ENCODE results near the gene HINFP. TPM values are rescaled to one million over a fixed set of nuclear protein-coding genes. Genes with fewer than 3 reads are reported as not detected.

The HINFP gene
- total and polyA plus RNA-seq, 5 experiments from 2014 or later: 7.3 to 68.6 (median 24.9) TPM

DNA sequence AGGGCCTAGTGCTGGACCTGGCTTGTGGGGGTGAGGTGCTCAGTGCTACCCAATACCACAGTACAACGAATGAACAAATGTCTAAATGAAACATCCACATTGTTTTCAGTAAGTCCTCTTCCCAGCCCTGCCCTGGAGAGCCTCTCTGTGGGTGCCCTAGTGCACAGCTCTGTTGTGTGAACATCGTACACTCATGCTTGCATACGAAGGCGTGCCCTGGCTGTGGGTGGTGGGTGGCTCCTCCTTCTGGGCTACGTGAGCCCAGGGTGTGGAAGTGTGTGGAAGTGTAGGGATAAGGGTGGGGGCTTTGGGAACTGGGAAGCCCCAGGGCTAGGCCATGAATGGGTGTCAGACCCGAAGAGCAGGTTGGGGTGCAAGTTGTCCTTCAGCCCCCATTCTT is 46.6 kb downstream of the HINFP start:
- Mint-ChIP-seq H3K9me3 (no peaks in the 10 kb centered on the region), H3K4me3 (peak overlapping the region; percentile 64 to 91 (median 80)), H3K36me3 (no peaks in the 10 kb centered on the region), H3K27me3 (no peaks in the 10 kb centered on the region), H3K4me1 (peaks cover 0 to 15% (median 8%) of the 10 kb centered on the region in 4 donors), H3K27ac (peak overlapping the region in 5 of 10 donors; percentile 47 to 93 (median 60))
- ATAC-seq (no peak), DNase-seq (no peak)
- POLR2A ChIA-PET: no interaction called here

DNA sequence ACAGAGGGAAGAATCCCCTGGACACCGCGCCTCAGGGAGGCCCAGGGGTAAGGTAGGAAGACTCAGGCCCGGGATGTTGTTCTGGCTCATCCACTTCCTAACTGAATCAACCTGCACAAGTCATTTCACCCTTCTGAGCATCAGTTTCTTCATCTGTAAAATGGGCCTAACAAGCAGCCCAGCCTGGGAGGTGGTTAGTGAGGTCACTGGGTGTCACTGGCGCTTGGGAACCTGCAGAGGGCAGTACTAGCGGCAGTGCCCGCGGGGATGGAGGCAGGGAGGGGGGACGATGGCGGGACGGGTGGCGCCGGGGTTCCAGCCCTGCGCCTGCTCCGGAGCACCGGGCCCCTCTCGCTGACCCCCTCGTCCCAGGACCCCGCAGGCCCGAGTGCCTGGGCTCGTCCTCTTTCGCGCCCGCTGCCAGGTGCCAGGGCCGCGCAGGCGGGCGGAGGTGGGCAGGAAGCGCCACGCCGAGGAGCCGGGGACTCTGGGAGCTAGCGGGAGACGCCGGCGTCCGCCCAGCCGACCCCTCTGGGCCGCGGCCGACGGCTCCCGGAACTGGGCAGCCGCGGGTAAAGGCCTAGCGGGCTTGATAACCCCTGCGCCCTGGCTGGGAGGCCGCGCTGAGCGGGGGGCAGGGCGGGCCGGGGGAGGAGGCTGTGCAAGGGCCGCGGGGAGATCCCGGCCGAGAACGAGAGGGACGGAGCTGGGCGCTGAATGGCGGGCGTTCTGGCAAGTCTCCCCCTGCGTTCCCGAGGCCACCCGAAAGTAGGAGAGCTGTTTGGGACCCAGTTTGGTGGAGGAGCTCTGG is 47.3 kb downstream of the HINFP start, which contains the start of gene NLRX1:
Gene NLRX1 (plus strand): TSS at position 255 of the 811 bp plus-strand sequence. CDS start 2,679 bp downstream, outside the sequence.
- ATAC-seq: peak; percentile 93 to 96
- H3K4me3 Mint-ChIP-seq: peak within 1 kb of the TSS; percentile 80 to 95 (median 89)
- peak within 1 kb of the TSS; percentile 59 to 93 (median 87) for H3K27ac Mint-ChIP-seq
- no peaks in the 10 kb centered on the region for H3K27me3 Mint-ChIP-seq
- POLR2A ChIA-PET: interaction anchor here (0.7 to 1.5 kb wide), 10 partner anchors 8 to 157 kb away, joined by 3 to 8 read pairs (median 4); partner anchors contain the start of genes DPAGT1, HINFP, HMBS and VPS11
- H3K36me3 Mint-ChIP-seq: no peaks in the 10 kb centered on the region
- H3K9me3 Mint-ChIP-seq: no peaks in the 10 kb centered on the region
- peak; percentile 68 to 90 (median 80) for DNase-seq
- peaks cover 0 to 15% (median 8%) of the 10 kb centered on the region in 4 donors for H3K4me1 Mint-ChIP-seq

DNA sequence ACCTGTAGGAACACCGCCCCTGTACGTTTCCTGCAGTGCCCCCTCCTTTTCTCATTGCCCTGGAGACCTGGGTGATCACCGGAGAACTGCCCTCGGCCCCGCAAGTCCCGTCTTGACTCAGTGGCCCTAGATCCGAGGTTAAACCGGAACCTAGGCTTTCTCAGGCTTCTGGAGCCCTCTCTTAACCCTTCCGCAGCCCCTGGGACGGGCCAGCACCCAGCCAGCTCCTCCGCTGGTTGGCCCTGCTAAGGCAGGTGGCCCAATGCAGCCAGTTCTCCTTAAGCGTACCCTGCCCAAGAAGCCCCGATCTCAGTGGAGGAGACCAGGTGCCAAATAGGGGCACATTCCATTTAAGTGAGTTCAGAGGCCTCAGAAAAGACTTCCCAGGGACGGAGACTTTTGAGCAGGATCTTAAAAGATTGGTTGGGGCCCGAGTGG is 47.9 kb downstream of the HINFP start:
- DNase-seq: peak in 2 of 10 donors; percentile 29 to 36
- peaks cover 3 to 15% (median 9%) of the 10 kb centered on the region in 4 donors for H3K4me1 Mint-ChIP-seq
- H3K27ac Mint-ChIP-seq: peak overlapping the region; percentile 59 to 92 (median 86)
- H3K4me3 Mint-ChIP-seq: peak overlapping the region; percentile 80 to 95 (median 89)
- peaks cover 0 to 5% (median 0%) of the 10 kb centered on the region in 3 donors for H3K36me3 Mint-ChIP-seq
- POLR2A ChIA-PET: interaction anchor here (0.7 to 1.5 kb wide), 10 partner anchors 9 to 156 kb away, joined by 3 to 8 read pairs (median 4); partner anchors contain the start of genes DPAGT1, HINFP, HMBS and VPS11
- ATAC-seq: peak; percentile 41 to 44
- no peaks in the 10 kb centered on the region for H3K27me3 Mint-ChIP-seq
- H3K9me3 Mint-ChIP-seq: no peaks in the 10 kb centered on the region

DNA sequence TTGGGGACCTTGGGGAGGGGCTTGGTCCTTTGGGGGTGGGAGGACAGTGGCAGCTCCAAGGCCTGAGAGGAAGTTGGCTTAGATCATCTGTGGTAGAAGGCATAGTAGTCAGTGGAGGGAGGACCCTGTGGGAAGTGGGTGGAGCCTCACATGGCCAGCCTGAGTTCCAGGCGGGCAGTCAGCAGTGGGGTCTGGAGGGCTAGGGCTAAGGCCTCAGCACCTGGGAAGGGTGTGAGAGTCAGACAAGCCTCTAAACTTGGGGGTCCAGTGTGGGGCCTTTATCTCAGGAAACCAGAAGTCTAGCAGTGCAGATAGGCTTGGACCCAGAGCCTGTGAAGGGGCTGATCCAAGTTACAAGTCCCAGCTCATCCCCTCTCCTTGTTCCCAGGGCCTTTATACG is 51.1 kb downstream of the HINFP start:
- H3K9me3 Mint-ChIP-seq: no peaks in the 10 kb centered on the region
- POLR2A ChIA-PET: no interaction called here
- H3K4me1 Mint-ChIP-seq: peaks cover 7 to 18% (median 9%) of the 10 kb centered on the region in 4 donors
- peaks cover 0 to 16% (median 6%) of the 10 kb centered on the region in 3 donors for H3K36me3 Mint-ChIP-seq
- peak overlapping the region in 1 of 10 donors; percentile 73 for H3K27ac Mint-ChIP-seq
- H3K4me3 Mint-ChIP-seq: no peak overlapping the region
- H3K27me3 Mint-ChIP-seq: no peaks in the 10 kb centered on the region
- no peak for DNase-seq
- ATAC-seq: no peak

DNA sequence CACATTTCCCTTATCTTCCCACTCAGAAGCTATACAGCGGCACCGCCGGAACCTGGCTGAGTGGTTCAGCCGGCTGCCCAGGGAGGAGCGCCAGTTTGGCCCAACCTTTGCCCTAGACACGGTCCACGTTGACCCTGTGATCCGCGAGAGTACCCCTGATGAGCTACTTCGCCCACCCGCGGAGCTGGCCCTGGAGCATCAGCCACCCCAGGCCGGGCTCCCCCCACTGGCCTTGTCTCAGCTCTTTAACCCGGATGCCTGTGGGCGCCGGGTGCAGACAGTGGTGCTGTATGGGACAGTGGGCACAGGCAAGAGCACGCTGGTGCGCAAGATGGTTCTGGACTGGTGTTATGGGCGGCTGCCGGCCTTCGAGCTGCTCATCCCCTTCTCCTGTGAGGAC is 52.1 kb downstream of the HINFP start:
- Mint-ChIP-seq H3K27ac (no peak overlapping the region), H3K9me3 (no peaks in the 10 kb centered on the region), H3K36me3 (peaks cover 0 to 16% (median 6%) of the 10 kb centered on the region in 3 donors), H3K27me3 (no peaks in the 10 kb centered on the region), H3K4me1 (peaks cover 11 to 23% (median 12%) of the 10 kb centered on the region in 4 donors), H3K4me3 (no peak overlapping the region)
- POLR2A ChIA-PET: interaction anchor here (0.6 kb wide), 1 partner anchor 1021 kb away, joined by 6 read pairs; the partner anchor contains the start of gene SCN4B
- DNase-seq (no peak), ATAC-seq (no peak)

DNA sequence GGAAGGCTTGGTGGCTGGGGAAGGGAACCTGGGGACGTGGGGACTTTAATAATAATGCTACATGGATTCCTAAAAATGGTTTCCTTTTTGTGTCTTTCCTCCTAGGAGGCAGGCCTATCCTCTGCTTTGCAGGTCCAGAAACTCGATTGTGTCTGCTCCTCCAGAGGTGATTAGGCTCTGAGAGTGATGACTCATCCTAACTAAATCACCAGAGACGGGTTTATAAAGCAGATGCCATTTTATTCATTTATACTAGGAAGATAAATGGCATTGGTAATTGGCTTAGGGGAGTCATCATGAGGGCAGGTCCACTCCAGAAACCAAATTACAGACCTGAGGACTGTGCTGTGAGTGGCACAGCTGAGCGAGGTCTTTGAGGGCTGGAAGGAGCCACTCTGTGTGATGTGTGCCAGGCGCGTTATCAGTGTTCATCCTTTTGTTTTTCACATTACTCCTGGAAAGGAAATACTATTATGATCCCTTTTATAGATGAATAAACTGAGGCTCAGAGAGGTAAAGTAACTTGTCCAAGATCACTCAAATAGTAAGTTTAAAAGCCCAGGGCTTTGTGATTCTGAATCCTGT is 54.2 kb downstream of the HINFP start:
- Mint-ChIP-seq H3K4me3 (no peak overlapping the region), H3K27me3 (no peaks in the 10 kb centered on the region), H3K9me3 (no peaks in the 10 kb centered on the region), H3K4me1 (peaks cover 5 to 18% (median 10%) of the 10 kb centered on the region in 4 donors), H3K36me3 (peaks cover 0 to 23% (median 6%) of the 10 kb centered on the region in 3 donors), H3K27ac (peak overlapping the region in 1 of 10 donors; percentile 31)
- no peak for DNase-seq
- no peak for ATAC-seq
- POLR2A ChIA-PET: no interaction called here

DNA sequence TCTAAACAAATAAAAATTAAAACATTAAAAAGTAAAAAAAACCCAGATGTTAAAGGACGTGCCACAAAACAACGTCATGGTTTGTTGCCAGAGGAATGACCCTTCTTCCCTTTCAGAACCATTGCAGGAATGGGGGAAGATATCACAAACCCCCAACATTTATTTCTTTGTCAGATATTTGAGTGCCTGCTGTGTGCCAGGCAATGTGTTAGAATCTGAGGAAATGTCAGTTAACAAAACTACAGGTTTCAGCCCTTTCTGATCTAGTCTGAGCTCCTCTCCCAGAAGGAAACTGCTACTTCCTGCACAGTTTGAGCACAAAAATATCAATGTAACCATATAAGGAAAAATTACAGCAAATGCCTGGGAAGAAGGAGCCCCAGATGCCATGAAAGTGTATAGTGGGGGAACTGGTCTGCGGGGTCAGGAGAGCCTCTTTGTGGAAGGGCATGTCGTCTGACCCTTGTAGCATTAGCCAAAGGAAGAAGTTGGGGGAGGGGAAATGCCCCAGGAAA is 56.8 kb downstream of the HINFP start:
- Mint-ChIP-seq H3K4me1 (peaks cover 5 to 18% (median 10%) of the 10 kb centered on the region in 4 donors), H3K9me3 (no peaks in the 10 kb centered on the region), H3K27ac (peak overlapping the region in 4 of 10 donors; percentile 23 to 78 (median 62)), H3K4me3 (peak overlapping the region in 1 of 10 donors; percentile 15), H3K27me3 (no peaks in the 10 kb centered on the region), H3K36me3 (peaks cover 0 to 26% (median 6%) of the 10 kb centered on the region in 3 donors)
- no peak for DNase-seq
- POLR2A ChIA-PET: interaction anchor here (0.6 to 0.7 kb wide), 3 partner anchors 17 to 110 kb away, joined by 3 read pairs; no protein-coding TSS in a partner anchor
- no peak for ATAC-seq

DNA sequence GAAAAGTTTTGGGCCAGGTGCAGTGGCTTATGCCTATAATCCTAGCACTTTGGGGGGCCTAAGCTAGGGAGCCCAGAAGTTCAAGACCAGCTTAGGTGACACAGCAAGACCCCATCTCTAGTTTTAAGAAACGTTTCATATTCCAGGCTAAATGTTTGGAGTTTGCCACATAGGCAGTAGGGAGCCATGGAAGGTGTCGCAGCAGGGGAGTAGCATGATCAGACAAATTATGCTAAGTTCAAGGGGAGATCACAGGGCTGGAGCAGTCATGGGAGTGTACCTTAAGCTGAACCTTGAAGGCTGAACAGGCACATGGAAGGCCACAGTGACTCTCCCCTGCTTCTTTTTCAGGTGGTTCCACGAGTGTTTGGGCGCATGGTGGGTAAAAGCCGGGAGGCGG is 58.0 kb downstream of the HINFP start:
- no peaks in the 10 kb centered on the region for H3K27me3 Mint-ChIP-seq
- peaks cover 4 to 18% (median 7%) of the 10 kb centered on the region in 4 donors for H3K4me1 Mint-ChIP-seq
- H3K9me3 Mint-ChIP-seq: no peaks in the 10 kb centered on the region

DNA sequence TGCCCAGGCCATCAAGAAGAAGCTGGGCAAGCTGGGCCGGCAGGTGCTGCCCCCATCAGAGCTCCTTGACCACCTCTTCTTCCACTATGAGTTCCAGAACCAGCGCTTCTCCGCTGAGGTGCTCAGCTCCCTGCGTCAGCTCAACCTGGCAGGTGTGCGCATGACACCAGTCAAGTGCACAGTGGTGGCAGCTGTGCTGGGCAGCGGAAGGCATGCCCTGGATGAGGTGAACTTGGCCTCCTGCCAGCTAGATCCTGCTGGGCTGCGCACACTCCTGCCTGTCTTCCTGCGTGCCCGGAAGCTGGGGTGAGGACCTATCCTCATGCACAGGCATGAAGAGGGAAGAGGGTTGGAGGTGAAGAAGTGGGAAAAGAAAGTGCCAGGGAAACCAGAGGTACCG is 58.6 kb downstream of the HINFP start:
- DNase-seq: no peak
- Mint-ChIP-seq H3K36me3 (peaks cover 0 to 16% (median 6%) of the 10 kb centered on the region in 3 donors), H3K27me3 (no peaks in the 10 kb centered on the region), H3K4me1 (peaks cover 4 to 18% (median 5%) of the 10 kb centered on the region in 4 donors), H3K9me3 (no peaks in the 10 kb centered on the region), H3K27ac (peak overlapping the region in 1 of 10 donors; percentile 18), H3K4me3 (no peak overlapping the region)
- POLR2A ChIA-PET: no interaction called here
- ATAC-seq: no peak

More for the DNA sequence above, 58.0 kb downstream of the HINFP start:
- ATAC-seq (no peak), DNase-seq (no peak)
- POLR2A ChIA-PET: interaction anchor here (0.5 kb wide), 1 partner anchor 75 kb away, joined by 3 read pairs; no protein-coding TSS in a partner anchor
- Mint-ChIP-seq H3K4me3 (no peak overlapping the region), H3K36me3 (peaks cover 0 to 20% (median 6%) of the 10 kb centered on the region in 3 donors), H3K27ac (peak overlapping the region in 1 of 10 donors; percentile 38)

DNA sequence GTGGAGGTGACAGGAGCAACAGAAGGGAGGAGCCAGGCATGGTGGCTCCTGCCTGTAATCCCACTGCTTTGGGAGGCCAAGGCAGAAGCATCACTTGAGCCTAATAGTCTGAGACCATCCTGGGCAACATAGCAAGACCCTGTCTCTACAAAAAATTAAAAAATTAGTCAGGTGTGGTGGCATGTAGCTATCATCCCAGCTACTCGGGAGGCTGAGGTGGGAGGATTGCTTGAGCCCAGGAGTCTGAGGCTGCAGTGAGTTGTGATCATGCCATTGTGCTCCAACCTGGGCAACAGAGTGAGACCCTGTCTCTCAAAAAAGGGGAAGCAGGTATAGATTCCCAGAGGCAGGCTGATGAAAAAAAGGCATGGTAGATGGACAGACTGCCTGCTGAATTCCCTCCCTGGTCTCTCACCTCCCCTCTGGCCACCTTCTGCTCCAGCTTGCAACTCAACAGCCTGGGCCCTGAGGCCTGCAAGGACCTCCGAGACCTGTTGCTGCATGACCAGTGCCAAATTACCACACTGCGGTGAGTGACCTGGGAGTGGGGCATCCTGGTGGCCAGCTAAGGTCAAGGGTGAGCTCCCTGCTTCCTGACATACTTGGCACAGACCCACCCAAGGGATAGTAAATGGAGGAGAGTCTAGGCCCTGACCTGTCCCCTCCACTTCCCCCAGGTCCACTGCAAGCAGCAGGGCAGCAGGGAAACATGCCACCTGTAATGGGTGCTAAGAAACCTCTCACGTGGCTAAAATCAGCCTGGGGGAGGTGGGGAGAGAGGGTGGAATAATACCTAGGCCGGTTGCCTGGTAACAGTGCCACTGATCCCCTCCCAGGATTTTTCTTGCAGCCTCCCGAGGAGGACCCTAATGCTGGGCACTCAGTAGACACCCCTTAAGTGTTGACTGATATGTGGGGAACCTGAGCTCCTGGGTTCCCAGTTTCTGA is 59.6 kb downstream of the HINFP start:
- Mint-ChIP-seq H3K27me3 (peaks cover 0 to 4% (median 0%) of the 10 kb centered on the region in 5 donors), H3K27ac (no peak overlapping the region), H3K9me3 (no peaks in the 10 kb centered on the region), H3K4me1 (peaks cover 4 to 14% (median 8%) of the 10 kb centered on the region in 4 donors), H3K36me3 (peaks cover 0 to 10% (median 0%) of the 10 kb centered on the region in 3 donors), H3K4me3 (no peak overlapping the region)
- DNase-seq (no peak), ATAC-seq (no peak)
- POLR2A ChIA-PET: interaction anchor here (1.0 kb wide), 1 partner anchor 16 kb away, joined by 4 read pairs; no protein-coding TSS in a partner anchor

DNA sequence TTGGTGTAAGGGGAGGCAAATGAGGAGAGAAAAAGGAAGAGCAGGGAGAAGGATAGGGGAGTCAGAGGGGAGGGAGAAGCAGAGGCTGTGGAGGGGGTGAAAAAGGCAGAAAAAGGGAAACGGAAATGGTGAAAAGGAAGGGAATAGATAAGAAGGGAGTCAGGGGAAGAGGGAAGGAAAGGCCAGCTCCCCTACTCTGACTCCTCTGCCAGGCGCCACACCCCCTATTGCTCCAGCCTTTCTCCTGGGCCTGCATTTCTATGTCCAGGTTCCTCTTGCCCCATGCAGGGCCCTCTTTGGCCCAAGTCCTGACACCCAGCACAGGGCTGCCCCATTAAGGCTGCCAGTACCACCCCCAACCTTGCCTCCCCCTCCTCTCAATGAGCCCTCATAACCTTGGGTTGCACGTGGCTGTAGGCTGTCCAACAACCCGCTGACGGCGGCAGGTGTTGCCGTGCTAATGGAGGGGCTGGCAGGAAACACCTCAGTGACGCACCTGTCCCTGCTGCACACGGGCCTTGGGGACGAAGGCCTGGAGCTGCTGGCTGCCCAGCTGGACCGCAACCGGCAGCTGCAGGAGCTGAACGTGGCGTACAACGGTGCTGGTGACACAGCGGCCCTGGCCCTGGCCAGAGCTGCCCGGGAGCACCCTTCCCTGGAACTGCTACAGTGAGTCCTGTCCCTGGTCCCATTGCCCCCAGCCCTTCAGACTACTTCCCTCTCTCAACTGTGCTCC is 60.5 kb downstream of the HINFP start:
- Mint-ChIP-seq H3K36me3 (peaks cover 0 to 10% (median 0%) of the 10 kb centered on the region in 3 donors), H3K4me1 (peaks cover 4 to 14% (median 8%) of the 10 kb centered on the region in 4 donors), H3K27ac (no peak overlapping the region), H3K27me3 (peaks cover 0 to 4% (median 0%) of the 10 kb centered on the region in 5 donors), H3K4me3 (no peak overlapping the region), H3K9me3 (no peaks in the 10 kb centered on the region)
- POLR2A ChIA-PET: interaction anchor here (1.0 kb wide), 1 partner anchor 15 kb away, joined by 4 read pairs; no protein-coding TSS in a partner anchor
- DNase-seq (no peak), ATAC-seq (no peak)
